ENCODE data around the gene SMG6.

DNA sequence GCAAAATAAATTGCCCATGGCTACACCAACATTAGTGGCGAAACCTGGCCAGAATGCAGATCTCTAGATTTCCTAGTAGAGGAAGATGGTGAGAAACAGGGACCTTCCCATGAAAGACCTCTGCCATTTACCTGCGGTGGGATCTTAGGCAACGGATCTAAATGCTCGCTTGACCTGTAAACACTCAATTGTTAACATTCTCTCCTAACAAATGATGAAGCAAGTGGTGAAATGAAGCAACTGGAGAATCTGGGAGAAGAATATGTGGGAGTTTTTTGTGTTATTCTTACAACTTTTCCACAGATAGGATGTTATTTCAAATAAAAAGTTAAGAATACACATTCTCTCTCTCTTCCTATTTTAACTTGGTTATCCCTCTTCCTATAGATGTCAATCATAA is 56.6 kb downstream of the SMG6 start:
- no peak for TF ChIP-seq CTCF (IDR thresholded peaks at IDR 0.05)
- no peak for TF ChIP-seq ATF3 (CRISPR knock-in tag; conservative IDR thresholded peaks at IDR 0.05)
- TF ChIP-seq, protein P1, sequence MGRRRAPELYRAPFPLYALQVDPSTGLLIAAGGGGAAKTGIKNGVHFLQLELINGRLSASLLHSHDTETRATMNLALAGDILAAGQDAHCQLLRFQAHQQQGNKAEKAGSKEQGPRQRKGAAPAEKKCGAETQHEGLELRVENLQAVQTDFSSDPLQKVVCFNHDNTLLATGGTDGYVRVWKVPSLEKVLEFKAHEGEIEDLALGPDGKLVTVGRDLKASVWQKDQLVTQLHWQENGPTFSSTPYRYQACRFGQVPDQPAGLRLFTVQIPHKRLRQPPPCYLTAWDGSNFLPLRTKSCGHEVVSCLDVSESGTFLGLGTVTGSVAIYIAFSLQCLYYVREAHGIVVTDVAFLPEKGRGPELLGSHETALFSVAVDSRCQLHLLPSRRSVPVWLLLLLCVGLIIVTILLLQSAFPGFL (CRISPR knock-in tag; IDR thresholded peaks at IDR 0.05; ENCODE audit: borderline replicate concordance): no peak
- no peak for TF ChIP-seq SP1 (CRISPR knock-in tag; conservative IDR thresholded peaks at IDR 0.05)
- no peak for TF ChIP-seq STAT6 (CRISPR knock-in tag; conservative IDR thresholded peaks at IDR 0.05; ENCODE audit: low read depth)

All from WTC11 (cell line).